Measurements from ENCODE around the gene AOPEP.

- TF ChIP-seq MYC (IDR thresholded peaks at IDR 0.05; ENCODE audit: low read depth, low read length) = no peak
- TF ChIP-seq MYC (CRISPR knock-in tag; IDR thresholded peaks at IDR 0.05; ENCODE audit: borderline replicate concordance, low read depth) = no peak
- TF ChIP-seq ETV6 (IDR thresholded peaks at IDR 0.05; ENCODE audit: borderline replicate concordance in 1 of 2, low read depth in 2 of 2, low read length in 1 of 2) = no peak
- TF ChIP-seq ETV6 (CRISPR knock-in tag; IDR thresholded peaks at IDR 0.05; ENCODE audit: borderline replicate concordance) = no peak
- no peak for TF ChIP-seq TAF1 (IDR thresholded peaks at IDR 0.05; ENCODE audit: control insufficient read depth, extremely low read depth, insufficient read depth, low read length, severe bottlenecking)
- no peak for TF ChIP-seq NFYB (IDR thresholded peaks at IDR 0.05; ENCODE audit: extremely low read depth, insufficient read length)
- no peak for TF ChIP-seq ILK (tag; IDR thresholded peaks at IDR 0.05; ENCODE audit: borderline replicate concordance, low read depth)
- no peak for TF ChIP-seq TBP (optimal IDR thresholded peaks at IDR 0.05; ENCODE audit: low read depth, low read length)
- TF ChIP-seq CTCF (IDR thresholded peaks at IDR 0.05 in 2 of 3, conservative IDR thresholded peaks at IDR 0.05 in 1 of 3; ENCODE audit: insufficient read depth in 2 of 3, low read depth in 1 of 3, low read length in 3 of 3) = no peak
- TF ChIP-seq ZBTB8A (IDR thresholded peaks at IDR 0.05; ENCODE audit: partially characterized antibody) = no peak
- TF ChIP-seq ZNF511 (CRISPR knock-in tag; IDR thresholded peaks at IDR 0.05) = no peak
- TF ChIP-seq ZNF253 (CRISPR knock-in tag; conservative IDR thresholded peaks at IDR 0.05) = no peak
- TF ChIP-seq TBL1XR1 (IDR thresholded peaks at IDR 0.05; ENCODE audit: low read length in 2 of 2) = no peak
- no peak for TF ChIP-seq EZH2 (IDR thresholded peaks at IDR 0.05; ENCODE audit: borderline replicate concordance, low read depth, low read length)
- no peak for TF ChIP-seq SMAD1 (IDR thresholded peaks at IDR 0.05; ENCODE audit: low read depth, low read length, partially characterized antibody)
- no peak for TF ChIP-seq STAG1 (CRISPR knock-in tag; IDR thresholded peaks at IDR 0.05; ENCODE audit: borderline replicate concordance)
These were observed 362.1 kb downstream of the AOPEP start for GRCh38 chr9:95088421-95089161.

All from K562 (cell line).